Stimulated activated CD4-positive, alpha-beta T cell treated with anti-CD3 and anti-CD28 coated beads, TNF-alpha, amount 100 ng/mL, for 4 hours (primary cell): ENCODE data around the gene GPRC5C.

Experiments
- DNase-seq, 3 experiments: peaks; one replicate each; pipeline ENCODE4 v3.0.0-alpha.2; 2020; ENCODE audit warnings: low read depth in 3 of 3

Gene GPRC5C

GRCh38 chr17:74432766-74433391 lies 991 bp downstream of the GPRC5C start:
- DNase-seq = no peak

- DNase-seq = no peak
These were observed 1.7 kb downstream of the GPRC5C start for GRCh38 chr17:74433421-74434121.

DNA sequence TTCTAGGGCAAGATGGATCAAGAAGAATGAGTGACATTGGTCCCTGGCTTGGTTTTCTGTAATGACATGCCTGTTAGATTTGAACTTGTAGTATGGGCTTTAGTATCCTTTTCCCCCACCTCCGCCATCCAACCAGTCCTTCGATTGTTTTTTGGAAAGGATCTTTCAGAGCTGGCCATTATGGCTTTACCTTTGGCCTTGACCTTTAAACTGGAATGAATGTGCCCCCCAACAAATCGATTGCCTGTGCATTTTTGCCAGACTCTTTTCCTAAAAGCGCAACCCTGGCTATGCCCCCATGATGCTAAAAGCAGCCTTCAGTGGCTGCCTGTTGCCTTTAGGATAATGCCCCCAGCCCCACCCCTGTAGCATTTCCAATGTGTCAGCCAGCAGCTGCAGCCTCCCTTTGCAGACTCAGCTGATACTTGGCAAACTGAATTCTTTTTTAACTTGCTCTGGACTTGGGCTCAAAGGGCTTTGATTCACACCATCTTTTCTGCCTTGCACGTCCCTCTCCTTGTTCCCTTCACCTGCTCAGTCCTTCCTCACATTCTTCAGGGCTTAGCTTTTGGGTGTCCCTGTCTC lies 4.0 kb downstream of the GPRC5C start:
- DNase-seq = no peak

DNA sequence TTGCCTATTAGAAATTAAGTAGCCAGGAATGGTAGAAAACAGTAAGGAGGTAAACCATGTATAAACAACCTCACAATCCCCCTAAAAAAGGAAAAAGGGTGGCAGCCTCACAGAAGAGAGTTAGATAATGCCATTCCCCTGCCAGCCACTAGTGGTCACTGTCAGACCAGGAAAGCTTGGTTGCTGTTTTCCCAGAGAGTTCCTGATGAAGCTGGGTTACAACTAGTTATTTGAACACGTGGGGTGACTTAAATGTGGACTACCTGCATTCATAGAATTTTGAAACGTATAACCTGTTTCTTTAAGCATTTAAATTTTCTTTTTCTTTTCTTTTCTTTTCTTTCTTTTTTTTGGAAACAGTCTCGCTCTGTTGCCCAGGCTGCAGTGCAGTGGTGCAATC lies 5.8 kb downstream of the GPRC5C start:
- DNase-seq = no peak

DNA sequence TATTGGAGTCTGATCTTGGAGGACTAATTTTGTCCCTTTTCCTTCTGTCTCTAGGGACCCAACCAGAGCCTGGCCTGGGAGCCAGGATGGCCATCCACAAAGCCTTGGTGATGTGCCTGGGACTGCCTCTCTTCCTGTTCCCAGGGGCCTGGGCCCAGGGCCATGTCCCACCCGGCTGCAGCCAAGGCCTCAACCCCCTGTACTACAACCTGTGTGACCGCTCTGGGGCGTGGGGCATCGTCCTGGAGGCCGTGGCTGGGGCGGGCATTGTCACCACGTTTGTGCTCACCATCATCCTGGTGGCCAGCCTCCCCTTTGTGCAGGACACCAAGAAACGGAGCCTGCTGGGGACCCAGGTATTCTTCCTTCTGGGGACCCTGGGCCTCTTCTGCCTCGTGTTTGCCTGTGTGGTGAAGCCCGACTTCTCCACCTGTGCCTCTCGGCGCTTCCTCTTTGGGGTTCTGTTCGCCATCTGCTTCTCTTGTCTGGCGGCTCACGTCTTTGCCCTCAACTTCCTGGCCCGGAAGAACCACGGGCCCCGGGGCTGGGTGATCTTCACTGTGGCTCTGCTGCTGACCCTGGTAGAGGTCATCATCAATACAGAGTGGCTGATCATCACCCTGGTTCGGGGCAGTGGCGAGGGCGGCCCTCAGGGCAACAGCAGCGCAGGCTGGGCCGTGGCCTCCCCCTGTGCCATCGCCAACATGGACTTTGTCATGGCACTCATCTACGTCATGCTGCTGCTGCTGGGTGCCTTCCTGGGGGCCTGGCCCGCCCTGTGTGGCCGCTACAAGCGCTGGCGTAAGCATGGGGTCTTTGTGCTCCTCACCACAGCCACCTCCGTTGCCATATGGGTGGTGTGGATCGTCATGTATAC lies 8.0 kb downstream of the GPRC5C start:
- no peak for DNase-seq

GRCh38 chr17:74441537-74441936 lies 9.6 kb downstream of the GPRC5C start:
- no peak for DNase-seq

- no peak for DNase-seq
These were observed 10.4 kb downstream of the GPRC5C start for GRCh38 chr17:74442291-74442669.

DNA sequence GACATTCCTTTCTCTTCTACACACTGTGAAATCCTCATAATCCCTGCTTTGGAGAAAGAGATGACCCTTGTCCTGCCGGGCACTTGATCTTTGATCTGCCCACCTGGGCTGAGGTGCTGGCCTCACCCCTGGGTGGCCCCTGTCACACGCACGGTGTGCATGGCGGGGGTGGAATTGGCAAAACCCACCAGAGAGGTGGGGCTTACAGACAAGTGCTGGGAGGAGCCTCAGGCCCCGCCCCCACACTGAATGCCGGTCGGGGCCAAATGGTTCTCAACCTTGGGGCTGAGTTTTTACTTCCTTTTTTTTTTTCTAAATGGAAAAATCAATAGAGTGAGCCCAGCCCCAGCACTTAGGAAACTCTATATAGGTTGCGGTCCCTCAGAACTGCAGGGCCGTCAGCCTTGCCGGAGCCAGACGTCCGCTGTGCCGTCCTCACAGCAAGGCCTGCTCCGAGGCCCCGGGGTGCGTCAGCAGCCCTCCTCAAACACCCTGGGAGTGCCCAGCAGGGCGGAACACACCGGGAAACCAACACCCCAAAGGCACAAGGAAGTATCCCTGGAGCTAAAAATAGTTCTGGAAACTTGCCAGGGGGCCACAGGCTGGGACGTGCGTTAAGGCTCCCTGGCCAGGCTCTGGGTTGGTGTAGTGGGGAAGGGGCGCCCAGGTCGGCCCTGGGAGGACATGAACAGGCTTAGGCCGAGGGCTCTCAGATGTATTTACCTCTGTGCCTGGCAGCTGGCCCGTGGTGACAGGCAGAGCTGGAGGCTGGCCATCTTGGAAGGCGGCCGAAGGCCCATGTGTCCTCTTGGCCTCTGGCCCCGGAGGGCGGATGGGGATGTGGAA lies 11.0 kb downstream of the GPRC5C start:
- no peak for DNase-seq

GRCh38 chr17:74443516-74444296 lies 11.8 kb downstream of the GPRC5C start:
- no peak for DNase-seq

DNA sequence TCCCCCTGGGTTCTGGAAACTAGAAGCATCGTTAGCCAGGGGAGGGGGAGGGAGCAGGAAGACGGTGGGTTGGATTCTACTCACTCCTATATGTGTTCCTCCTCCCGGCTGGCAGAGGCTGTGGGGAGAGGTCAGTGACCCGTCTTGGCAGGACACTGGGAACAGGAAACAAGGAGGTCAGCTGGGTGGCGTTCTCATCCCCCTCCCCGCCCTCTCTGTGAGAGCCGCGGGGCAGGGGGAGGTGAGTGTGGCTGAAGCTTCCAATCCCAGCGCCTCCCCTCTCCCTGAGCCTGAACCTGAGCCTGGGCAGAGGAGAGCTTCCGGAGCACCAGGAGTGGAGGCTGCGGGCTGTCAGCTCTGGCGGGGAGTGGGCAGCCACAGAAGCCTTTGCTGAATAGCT lies 12.5 kb downstream of the GPRC5C start:
- no peak for DNase-seq

DNA sequence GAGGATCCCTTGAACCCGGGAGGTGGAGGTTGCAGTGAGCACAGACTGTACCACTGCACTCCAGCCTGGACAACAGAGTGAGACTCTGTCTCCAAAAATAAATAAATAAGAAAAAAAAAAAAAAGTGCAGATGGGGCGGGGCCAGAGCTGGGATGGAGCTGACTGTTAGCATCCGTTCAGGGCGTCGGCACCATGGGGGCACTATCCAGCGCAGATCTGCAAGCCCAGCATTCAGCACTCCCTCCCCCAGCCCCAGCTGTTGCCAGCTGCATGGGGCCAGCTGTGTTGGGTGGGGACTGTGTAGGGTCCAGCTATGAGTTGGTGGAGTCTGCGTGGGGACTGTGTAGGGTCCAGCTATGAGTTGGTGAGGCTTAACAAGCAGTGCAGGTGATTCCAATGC lies 13.3 kb downstream of the GPRC5C start:
- DNase-seq = no peak

DNA sequence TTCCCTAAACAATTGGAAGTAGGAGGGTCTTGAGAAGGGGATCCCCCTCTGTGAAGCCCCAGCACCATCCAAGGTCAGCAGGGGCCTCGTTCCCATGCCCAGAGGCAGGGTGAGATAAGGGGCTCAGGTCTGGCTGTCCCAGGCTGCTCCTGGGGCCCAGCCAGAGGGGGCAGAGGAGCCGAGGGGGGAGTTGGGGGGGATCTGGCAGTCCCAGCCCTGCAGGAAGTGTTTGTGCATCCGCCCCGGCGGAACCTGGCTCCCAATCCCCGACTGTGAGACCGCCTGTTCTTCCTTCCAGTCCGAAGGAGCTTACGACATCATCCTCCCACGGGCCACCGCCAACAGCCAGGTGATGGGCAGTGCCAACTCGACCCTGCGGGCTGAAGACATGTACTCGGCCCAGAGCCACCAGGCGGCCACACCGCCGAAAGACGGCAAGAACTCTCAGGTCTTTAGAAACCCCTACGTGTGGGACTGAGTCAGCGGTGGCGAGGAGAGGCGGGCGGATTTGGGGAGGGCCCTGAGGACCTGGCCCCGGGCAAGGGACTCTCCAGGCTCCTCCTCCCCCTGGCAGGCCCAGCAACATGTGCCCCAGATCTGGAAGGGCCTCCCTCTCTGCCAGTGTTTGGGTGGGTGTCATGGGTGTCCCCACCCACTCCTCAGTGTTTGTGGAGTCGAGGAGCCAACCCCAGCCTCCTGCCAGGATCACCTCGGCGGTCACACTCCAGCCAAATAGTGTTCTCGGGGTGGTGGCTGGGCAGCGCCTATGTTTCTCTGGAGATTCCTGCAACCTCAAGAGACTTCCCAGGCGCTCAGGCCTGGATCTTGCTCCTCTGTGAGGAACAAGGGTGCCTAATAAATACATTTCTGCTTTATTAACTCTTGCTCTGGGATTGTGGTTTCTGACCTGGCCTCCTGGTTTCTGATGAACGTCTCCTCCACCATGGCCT lies 14.9 kb downstream of the GPRC5C start:
- no peak for DNase-seq

DNA sequence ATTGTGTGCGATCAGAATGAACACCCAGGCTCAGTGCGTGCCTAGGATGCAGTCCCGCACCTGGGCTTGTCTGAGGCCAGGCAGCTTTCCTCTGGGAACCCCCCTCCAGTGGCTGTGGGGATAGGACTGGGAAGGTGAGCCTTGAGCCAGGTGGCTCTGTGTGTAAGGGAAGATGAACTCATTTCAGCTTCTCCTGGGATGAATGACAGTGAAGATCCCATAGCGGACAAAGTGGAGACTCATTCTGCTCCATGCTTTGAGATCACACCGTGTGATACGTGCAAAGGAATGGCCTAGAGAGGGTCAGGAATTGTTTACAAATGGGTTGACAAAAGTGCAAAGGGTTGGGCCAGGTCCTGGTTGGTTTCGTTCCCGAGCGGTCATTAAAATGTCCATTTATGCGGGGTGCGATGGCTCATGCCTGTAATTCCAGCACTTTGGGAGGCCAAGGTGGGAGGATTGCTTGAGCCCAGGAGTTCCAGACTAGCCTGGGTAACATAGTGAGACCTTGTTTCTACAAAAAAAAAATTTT lies 15.8 kb downstream of the GPRC5C start:
- DNase-seq = no peak

GRCh38 chr17:74448756-74449155 lies 16.9 kb downstream of the GPRC5C start:
- DNase-seq = no peak

GRCh38 chr17:74449306-74449705 lies 17.4 kb downstream of the GPRC5C start:
- DNase-seq = no peak

GRCh38 chr17:74449773-74450172 lies 17.9 kb downstream of the GPRC5C start:
- DNase-seq = no peak

DNA sequence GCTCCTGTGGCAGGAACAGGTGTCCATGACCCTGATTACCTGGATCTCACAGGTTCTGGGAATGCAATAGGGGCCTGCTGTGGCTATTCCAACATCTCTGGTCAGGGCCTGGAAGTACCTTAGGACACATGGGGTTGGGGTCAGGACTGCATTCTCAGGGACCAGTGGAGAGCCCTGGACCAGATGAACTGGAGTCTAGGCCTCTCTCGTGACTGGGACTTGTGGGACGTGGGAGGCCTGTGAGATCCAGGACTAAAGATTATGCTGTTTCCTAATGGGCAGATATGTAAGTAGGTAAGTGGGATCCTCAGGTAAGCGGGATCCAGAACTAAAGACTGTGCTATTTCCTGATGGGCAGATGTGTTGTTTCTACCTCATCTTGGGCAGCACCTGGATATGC lies 18.3 kb downstream of the GPRC5C start:
- no peak for DNase-seq

DNA sequence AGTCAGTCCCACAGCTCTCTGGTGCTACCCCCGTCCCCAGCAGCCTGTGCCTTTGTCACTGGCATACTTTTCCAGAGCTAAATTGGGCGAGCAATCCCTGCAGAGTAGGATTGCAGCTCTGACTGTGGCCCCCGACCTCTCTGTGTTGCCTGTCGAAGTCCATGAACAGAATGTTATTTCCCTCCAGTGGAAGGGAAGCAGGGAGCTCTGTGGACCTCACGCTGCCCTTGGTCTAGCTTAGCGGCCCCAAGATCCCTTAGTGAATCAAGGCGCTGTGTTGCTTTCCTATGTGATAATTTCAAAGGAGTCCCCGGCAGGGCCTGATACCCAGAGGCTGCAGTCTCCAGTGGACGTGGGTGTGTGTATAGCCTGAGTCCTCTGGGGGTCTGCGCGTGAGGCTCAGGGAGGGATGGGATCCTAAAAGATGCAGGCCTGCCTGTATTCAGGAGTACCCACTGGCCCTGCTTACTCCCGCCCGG lies 19.1 kb downstream of the GPRC5C start:
- DNase-seq = no peak

GRCh38 chr17:74451557-74451956 lies 19.7 kb downstream of the GPRC5C start:
- DNase-seq = no peak
